ENCODE measurements around the gene CHML. TPM values are rescaled to one million over a fixed set of nuclear protein-coding genes. Genes with fewer than 3 reads are reported as not detected.

CHML gene
- total RNA-seq, 2 experiments from 2014 or later, result 12.5 to 13.8 TPM

- H3K27me3 Mint-ChIP-seq, result no peaks in the 10 kb centered on the region
- H3K4me3 Mint-ChIP-seq, result no peak overlapping the region
- H3K4me1 Mint-ChIP-seq (ENCODE audit: low read depth), result peaks cover 28% of the 10 kb centered on the region
- DNase-seq, result no peak
- intact Hi-C loops (cut with micrococcal nuclease), result no loop called here
- ChIA-PET POLR2A (no interaction called here), CTCF (no interaction called here)
- no peaks in the 10 kb centered on the region for H3K9me3 Mint-ChIP-seq
- no peak overlapping the region for H3K27ac Mint-ChIP-seq
- peaks cover 3% of the 10 kb centered on the region for H3K36me3 Mint-ChIP-seq
Measured at GRCh38 chr1:241596633-241597032, 43.5 kb downstream of the CHML start.

GRCh38 chr1:241593186-241593585 lies 47.0 kb downstream of the CHML start:
- no peak for DNase-seq
- H3K27ac Mint-ChIP-seq, result peak overlapping the region; percentile 49
- no peak overlapping the region for H3K4me3 Mint-ChIP-seq
- ChIA-PET POLR2A (no interaction called here), CTCF (no interaction called here)
- H3K4me1 Mint-ChIP-seq (ENCODE audit: low read depth), result peaks cover 27% of the 10 kb centered on the region
- intact Hi-C loops (cut with micrococcal nuclease), result loop anchor here (5.0 kb wide), 2 partner anchors 254 to 1401 kb away; partner anchors contain the start of gene EXO1
- peaks cover 3% of the 10 kb centered on the region for H3K36me3 Mint-ChIP-seq
- no peaks in the 10 kb centered on the region for H3K27me3 Mint-ChIP-seq
- H3K9me3 Mint-ChIP-seq, result no peaks in the 10 kb centered on the region

GRCh38 chr1:241592273-241592958 lies 47.8 kb downstream of the CHML start:
- Mint-ChIP-seq H3K36me3 (peaks cover 3% of the 10 kb centered on the region), H3K27ac (peak overlapping the region; percentile 49), H3K4me3 (no peak overlapping the region), H3K9me3 (no peaks in the 10 kb centered on the region), H3K27me3 (no peaks in the 10 kb centered on the region), H3K4me1 (ENCODE audit: low read depth) (peaks cover 27% of the 10 kb centered on the region)
- DNase-seq, result no peak
- CTCF ChIA-PET, result interaction anchor here (0.6 to 1.9 kb wide), 3 partner anchors 18 to 404 kb away, joined by 3 to 12 read pairs (median 4); partner anchors contain the start of gene KMO
- intact Hi-C loops (cut with micrococcal nuclease), result loop anchor here (1.0 to 5.0 kb wide), 8 partner anchors 16 to 1400 kb away; partner anchors contain the start of genes CHML, EXO1, FH and KMO
- POLR2A ChIA-PET, result interaction anchor here (1.7 kb wide), 1 partner anchor 41 kb away, joined by 5 read pairs; no protein-coding TSS in a partner anchor

- ChIA-PET POLR2A (interaction anchor here (1.7 kb wide), 1 partner anchor 40 kb away, joined by 5 read pairs; no protein-coding TSS in a partner anchor), CTCF (interaction anchor here (1.3 to 1.9 kb wide), 2 partner anchors 19 to 59 kb away, joined by 4 to 12 read pairs; partner anchors contain the start of gene KMO)
- H3K27ac Mint-ChIP-seq, result peak overlapping the region; percentile 49
- intact Hi-C loops (cut with micrococcal nuclease), result loop anchor here (1.0 to 5.0 kb wide), 8 partner anchors 17 to 1399 kb away; partner anchors contain the start of genes CHML, EXO1, FH and KMO
- no peaks in the 10 kb centered on the region for H3K9me3 Mint-ChIP-seq
- H3K36me3 Mint-ChIP-seq, result peaks cover 3% of the 10 kb centered on the region
- H3K4me1 Mint-ChIP-seq (ENCODE audit: low read depth), result peaks cover 27% of the 10 kb centered on the region
- H3K4me3 Mint-ChIP-seq, result no peak overlapping the region
- no peak for DNase-seq
- no peaks in the 10 kb centered on the region for H3K27me3 Mint-ChIP-seq
Measured at GRCh38 chr1:241591736-241592135, 48.4 kb downstream of the CHML start.

GRCh38 chr1:241591317-241591716 lies 48.9 kb downstream of the CHML start:
- Mint-ChIP-seq H3K9me3 (no peaks in the 10 kb centered on the region), H3K27ac (peak overlapping the region; percentile 49), H3K27me3 (no peaks in the 10 kb centered on the region), H3K4me1 (ENCODE audit: low read depth) (peaks cover 27% of the 10 kb centered on the region), H3K36me3 (peaks cover 3% of the 10 kb centered on the region), H3K4me3 (no peak overlapping the region)
- POLR2A ChIA-PET, result interaction anchor here (0.7 to 1.7 kb wide), 2 partner anchors 40 to 263 kb away, joined by 3 to 5 read pairs; no protein-coding TSS in a partner anchor
- CTCF ChIA-PET, result interaction anchor here (1.3 to 1.9 kb wide), 2 partner anchors 20 to 59 kb away, joined by 4 to 12 read pairs; partner anchors contain the start of gene KMO
- peak; percentile 32 for DNase-seq
- intact Hi-C loops (cut with micrococcal nuclease), result loop anchor here (5.0 kb wide), 2 partner anchors 256 to 1399 kb away; partner anchors contain the start of gene EXO1

- Mint-ChIP-seq H3K27ac (no peak overlapping the region), H3K9me3 (no peaks in the 10 kb centered on the region), H3K36me3 (peaks cover 3% of the 10 kb centered on the region), H3K4me1 (ENCODE audit: low read depth) (peaks cover 27% of the 10 kb centered on the region), H3K4me3 (no peak overlapping the region), H3K27me3 (no peaks in the 10 kb centered on the region)
- intact Hi-C loops (cut with micrococcal nuclease), result loop anchor here (5.0 kb wide), 2 partner anchors 257 to 1398 kb away; partner anchors contain the start of gene EXO1
- ChIA-PET POLR2A (interaction anchor here (0.7 to 1.7 kb wide), 2 partner anchors 39 to 264 kb away, joined by 3 to 5 read pairs; no protein-coding TSS in a partner anchor), CTCF (interaction anchor here (1.9 to 2.1 kb wide), 2 partner anchors 20 to 23 kb away, joined by 8 to 12 read pairs; no protein-coding TSS in a partner anchor)
- DNase-seq, result no peak
Measured at GRCh38 chr1:241590719-241591118, 49.5 kb downstream of the CHML start.

Other genes starting within 250 kb of the CHML start
- 10 to 100 TPM; 85.7 to 89.1 TPM for gene FH, start 120.6 kb downstream of the CHML start, total RNA-seq
- gene KMO, start 108.0 kb downstream of the CHML start, total RNA-seq, result under 1 TPM in 1 of 2 experiments, not detected in 1; 0.26 TPM
- gene OPN3, start within 50 bp of the CHML start, total RNA-seq, result 1 to 10 TPM; 8.0 to 9.0 TPM
- gene WDR64, start 11.9 kb upstream of the CHML start, total RNA-seq, result not detected
- 10 to 100 TPM; 44.3 to 50.0 TPM for gene EXO1, start 207.8 kb upstream of the CHML start, total RNA-seq

Data from activated CD4-positive, alpha-beta memory T cell treated with anti-CD3 and anti-CD28 coated beads for 36 hours (primary cell).